HepG2 (cell line): ENCODE data around the gene CAMKV. TPM values are rescaled to one million over a fixed set of nuclear protein-coding genes. Genes with fewer than 3 reads are reported as not detected.

Experiments
- ARID3A ChIP-seq: IDR thresholded peaks from 2 replicates; pipeline ENCODE4 v1.6.1; 2012; ENCODE audit warnings: low read depth, low read length, improper control_type of control experiment
- CBFB ChIP-seq: sonication (generic); formaldehyde crosslinking; IDR thresholded peaks from 2 replicates; pipeline ENCODE4 v1.4.0; 2020; ENCODE audit warnings: missing genetic modification reagents
- CREM ChIP-seq, 2 experiments: sonication (generic) in 1 of 2; formaldehyde crosslinking in 1 of 2; IDR thresholded peaks; 2 replicates each; pipeline versions ENCODE4 v1.4.0 to v1.6.1; 2016 to 2020; ENCODE audit warnings: antibody characterized with exemption in 1 of 2, mild to moderate bottlenecking in 1 of 2, missing genetic modification reagents in 1 of 2
- CSRNP2 ChIP-seq: sonication (generic); formaldehyde crosslinking; conservative IDR thresholded peaks from 2 replicates; pipeline ENCODE4 v1.8.0; 2022; ENCODE audit warnings: low read depth, missing genetic modification reagents
- GPN1 ChIP-seq: sonication (generic); formaldehyde crosslinking; IDR thresholded peaks from 2 replicates; pipeline ENCODE4 v1.5.1; 2020; ENCODE audit warnings: missing genetic modification reagents, borderline replicate concordance
- GZF1 ChIP-seq: sonication (generic); formaldehyde crosslinking; IDR thresholded peaks from 2 replicates; pipeline ENCODE4 v1.5.1; 2020; ENCODE audit warnings: mild to moderate bottlenecking, missing genetic modification reagents
- MYNN ChIP-seq: sonication (generic); formaldehyde crosslinking; IDR thresholded peaks from 2 replicates; pipeline ENCODE4 v1.4.0; 2020; ENCODE audit warnings: mild to moderate bottlenecking, low read depth, missing genetic modification reagents
- PLSCR1 ChIP-seq: sonication (generic); formaldehyde crosslinking; IDR thresholded peaks from 2 replicates; pipeline ENCODE4 v1.5.0; 2020; ENCODE audit warnings: missing genetic modification reagents, mild to moderate bottlenecking, borderline replicate concordance
- RARA ChIP-seq: IDR thresholded peaks from 2 replicates; pipeline ENCODE4 v1.6.1; 2016; ENCODE audit warnings: missing genetic modification reagents, missing compliant biosample characterization
- RFX5 ChIP-seq: IDR thresholded peaks from 2 replicates; pipeline ENCODE4 v1.6.1; 2011; ENCODE audit warnings: low read depth, low read length, improper control_type of control experiment
- SP1 ChIP-seq, 2 experiments: fragments of 450-650 bp in 1 of 2; sonication (generic) in 1 of 2; formaldehyde crosslinking in 1 of 2; IDR thresholded peaks; 2 replicates each; pipeline versions ENCODE4 v1.4.0 to v1.6.1; 2016 to 2020; ENCODE audit warnings: missing genetic modification reagents in 1 of 2
- THAP9 ChIP-seq: sonication (generic); formaldehyde crosslinking; IDR thresholded peaks from 2 replicates; pipeline ENCODE4; 2020; ENCODE audit warnings: missing genetic modification reagents, mild to moderate bottlenecking, borderline replicate concordance
- ZEB1 ChIP-seq: IDR thresholded peaks from 2 replicates; pipeline ENCODE4 v1.6.1; 2012; ENCODE audit warnings: mild to moderate bottlenecking, low read depth, inconsistent platforms; ENCODE audit not compliant: insufficient replicate concordance
- ZNF234 ChIP-seq: sonication (generic); formaldehyde crosslinking; conservative IDR thresholded peaks from 2 replicates; pipeline ENCODE4 v1.5.1; 2020; ENCODE audit warnings: mild to moderate bottlenecking, missing genetic modification reagents
- ZNF296 ChIP-seq: sonication (generic); formaldehyde crosslinking; conservative IDR thresholded peaks from 2 replicates; pipeline ENCODE4 v1.5.0; 2020; ENCODE audit warnings: mild to moderate bottlenecking, missing genetic modification reagents
- ZNF383 ChIP-seq: sonication (generic); formaldehyde crosslinking; IDR thresholded peaks from 2 replicates; pipeline ENCODE4 v1.4.0; 2020; ENCODE audit warnings: missing genetic modification reagents, mild to moderate bottlenecking, borderline replicate concordance
- ZNF530 ChIP-seq: sonication (generic); formaldehyde crosslinking; IDR thresholded peaks from 2 replicates; pipeline ENCODE4 v1.5.0; 2020; ENCODE audit warnings: low read depth, mild to moderate bottlenecking, missing genetic modification reagents
- ZNF562 ChIP-seq: sonication (generic); formaldehyde crosslinking; IDR thresholded peaks from 2 replicates; pipeline ENCODE4 v1.8.0; 2022; ENCODE audit warnings: missing genetic modification reagents, borderline replicate concordance
- ZNF770 ChIP-seq: sonication (generic); formaldehyde crosslinking; IDR thresholded peaks from 2 replicates; pipeline ENCODE4 v1.5.0; 2020; ENCODE audit warnings: mild to moderate bottlenecking, missing genetic modification reagents
- ZNF816 ChIP-seq: sonication (generic); formaldehyde crosslinking; IDR thresholded peaks from 2 replicates; pipeline ENCODE4 v1.8.0; 2022; ENCODE audit warnings: missing genetic modification reagents, mild to moderate bottlenecking, borderline replicate concordance
- polyA plus RNA-seq, 8 experiments: library from polyadenylated mRNA; depleted of rRNA in 3 of 8; stranded (reverse) in 7 of 8; unstranded in 1 of 8; fragments of >200 nt; fragmentation: Illumina TruSeq in 4 of 8; extraction: Trizol in 4 of 8; gene quantifications; 2 replicates each; pipeline versions ENCODE4 v1.2.1 to v1.2.3, GENCODE V29; 2011 to 2016; ENCODE audit warnings: low read depth in 4 of 8, missing spikeins in 1 of 8, mixed read lengths in 1 of 8; ENCODE audit not compliant: insufficient read depth in 1 of 8
- total RNA-seq, 5 experiments: library from RNA; depleted of rRNA; stranded (reverse); fragments of >200 nt; fragmentation: Illumina TruSeq; extraction: Trizol; gene quantifications; 2 replicates each; pipeline ENCODE4 v1.2.3, GENCODE V29; 2016; ENCODE audit warnings: low read depth in 1 of 5

Gene CAMKV
- total and polyA plus RNA-seq, 2 of the 13 experiments (the other 11 are each of a cell fraction or from before 2014, with no cell fraction given), result 0.13 to 0.15 TPM

- TF ChIP-seq GPN1, result no peak
- TF ChIP-seq CBFB (CRISPR knock-in tag), result no peak
- TF ChIP-seq RFX5, result no peak
- peak; percentile 92 for TF ChIP-seq ZNF296 (CRISPR knock-in tag)
- TF ChIP-seq GZF1 (CRISPR knock-in tag), result no peak
- TF ChIP-seq CREM (IDR thresholded peaks at IDR 0.05), result no peak
- TF ChIP-seq CREM (CRISPR knock-in tag; IDR thresholded peaks at IDR 0.05), result no peak
- TF ChIP-seq ARID3A, result no peak
- TF ChIP-seq PLSCR1 (CRISPR knock-in tag), result no peak
- no peak for TF ChIP-seq CSRNP2 (CRISPR knock-in tag)
- no peak for TF ChIP-seq THAP9 (CRISPR knock-in tag)
- TF ChIP-seq ZEB1, result no peak
- no peak for TF ChIP-seq ZNF562
- TF ChIP-seq ZNF816 (CRISPR knock-in tag), result no peak
- TF ChIP-seq MYNN (CRISPR knock-in tag), result peak; percentile 55; the same call in 1 of the 2 replicates
- TF ChIP-seq ZNF383 (CRISPR knock-in tag), result no peak
- TF ChIP-seq SP1 (IDR thresholded peaks at IDR 0.05), result no peak
- TF ChIP-seq SP1 (CRISPR knock-in tag; IDR thresholded peaks at IDR 0.05), result no peak
- TF ChIP-seq ZNF530 (CRISPR knock-in tag), result no peak
- TF ChIP-seq ZNF234, result no peak
- TF ChIP-seq ZNF770 (CRISPR knock-in tag), result no peak
- TF ChIP-seq RARA (CRISPR knock-in tag), result no peak
Measured at GRCh38 chr3:49813497-49814174, 56.1 kb downstream of the CAMKV start, which contains the start of gene UBA7 (continued).
